Head of caudate nucleus (tissue), 42 donors: ENCODE data around the gene ZNF398.
A peak's percentile ranks its signal among the peaks of the same experiment; 100 is the strongest.

ENCODE experiments used
- DNase-seq, 42 donors: peaks; one replicate each; pipeline versions ENCODE4 v3.0.0 to v3.0.0-alpha.2; 2020 to 2021; ENCODE audit warnings: mixed read lengths in 7 of 42
- intact Hi-C: fragments of 100-400 bp; cut with DNase I; formaldehyde crosslinking; loops from one replicate; pipeline ENCODE4 v1.15.0; 2022

Gene ZNF398

GRCh38 chr7:149188637-149189259, 41.5 kb downstream of the ZNF398 start:
- DNase-seq: no peak
- intact Hi-C loops: no loop called here

GRCh38 chr7:149191851-149192250, 44.6 kb downstream of the ZNF398 start:
- intact Hi-C loops: no loop called here

GRCh38 chr7:149194799-149195179, 47.5 kb downstream of the ZNF398 start:
- no peak for DNase-seq
- intact Hi-C loops: loop anchor here (5.0 kb wide), 1 partner anchor 43 kb away; the partner anchor contains the start of gene ZNF212

More at GRCh38 chr7:149191851-149192250, 44.6 kb downstream of the ZNF398 start:
- DNase-seq: no peak

- peak; percentile 79 to 96 (median 90) for DNase-seq
- intact Hi-C loops: loop anchor here (5.0 kb wide), 1 partner anchor 42 kb away; the partner anchor contains the start of gene ZNF212
These were observed 48.2 kb downstream of the ZNF398 start, which contains the start of gene ZNF282 for GRCh38 chr7:149195180-149196150. Gene ZNF282 (plus strand): TSS chr7:149195546. CDS start chr7:149195590, 44 bp downstream.

- intact Hi-C loops: loop anchor here (5.0 kb wide), 1 partner anchor 41 kb away; the partner anchor contains the start of gene ZNF212
- DNase-seq: peak in 6 of 42 donors; percentile 6 to 23 (median 13)
These were observed 49.0 kb downstream of the ZNF398 start for GRCh38 chr7:149196151-149196704.

GRCh38 chr7:149196705-149197171, 49.5 kb downstream of the ZNF398 start:
- DNase-seq: peak in 1 of 42 donors; percentile 9
- intact Hi-C loops: loop anchor here (5.0 kb wide), 1 partner anchor 41 kb away; the partner anchor contains the start of gene ZNF212

GRCh38 chr7:149197675-149198074, 50.4 kb downstream of the ZNF398 start:
- intact Hi-C loops: loop anchor here (5.0 kb wide), 1 partner anchor 40 kb away; the partner anchor contains the start of gene ZNF212
- no peak for DNase-seq

- no peak for DNase-seq
- intact Hi-C loops: loop anchor here (5.0 kb wide), 1 partner anchor 39 kb away; the partner anchor contains the start of gene ZNF212
These were observed 51.0 kb downstream of the ZNF398 start for GRCh38 chr7:149198161-149198816.

- intact Hi-C loops: loop anchor here (5.0 kb wide), 1 partner anchor 38 kb away; the partner anchor contains the start of gene ZNF212
- DNase-seq: no peak
These were observed 52.2 kb downstream of the ZNF398 start for GRCh38 chr7:149199234-149199995.

GRCh38 chr7:149202831-149203231, 55.6 kb downstream of the ZNF398 start:
- intact Hi-C loops: no loop called here
- no peak for DNase-seq

- DNase-seq: no peak
- intact Hi-C loops: no loop called here
These were observed 58.6 kb downstream of the ZNF398 start for GRCh38 chr7:149205690-149206381.

GRCh38 chr7:149207324-149208035, 60.2 kb downstream of the ZNF398 start:
- intact Hi-C loops: no loop called here
- no peak for DNase-seq

GRCh38 chr7:149209518-149210269, 62.4 kb downstream of the ZNF398 start:
- intact Hi-C loops: no loop called here

GRCh38 chr7:149210551-149210950, 63.3 kb downstream of the ZNF398 start:
- intact Hi-C loops: no loop called here
- no peak for DNase-seq

More at GRCh38 chr7:149209518-149210269, 62.4 kb downstream of the ZNF398 start:
- DNase-seq: peak in 32 of 42 donors; percentile 10 to 75 (median 42)

- no peak for DNase-seq
- intact Hi-C loops: no loop called here
These were observed 66.9 kb downstream of the ZNF398 start for GRCh38 chr7:149214020-149214720.
